22Rv1 (cell line): ENCODE data around the gene PLRG1.
"Not testable (repeated sequence)": the region's sequence is repeated elsewhere in the genome, so short reads cannot be mapped to it uniquely, and the experiment has no call there.

ENCODE experiments used
- H3K27ac ChIP-seq: fragments of 450-650 bp; 2 replicates; pipeline ENCODE4 v1.5.1; 2017
- ZFX ChIP-seq: fragments of 450-650 bp; IDR thresholded peaks from 2 replicates; pipeline ENCODE4 v1.6.1; 2017; ENCODE audit warnings: antibody characterized with exemption, borderline replicate concordance
- TF ChIP-seq, protein P1 (sequence below): fragments of 450-650 bp; IDR thresholded peaks from 2 replicates; pipeline ENCODE4 v1.5.1; 2017; ENCODE audit warnings: mild to moderate bottlenecking

Gene PLRG1

DNA sequence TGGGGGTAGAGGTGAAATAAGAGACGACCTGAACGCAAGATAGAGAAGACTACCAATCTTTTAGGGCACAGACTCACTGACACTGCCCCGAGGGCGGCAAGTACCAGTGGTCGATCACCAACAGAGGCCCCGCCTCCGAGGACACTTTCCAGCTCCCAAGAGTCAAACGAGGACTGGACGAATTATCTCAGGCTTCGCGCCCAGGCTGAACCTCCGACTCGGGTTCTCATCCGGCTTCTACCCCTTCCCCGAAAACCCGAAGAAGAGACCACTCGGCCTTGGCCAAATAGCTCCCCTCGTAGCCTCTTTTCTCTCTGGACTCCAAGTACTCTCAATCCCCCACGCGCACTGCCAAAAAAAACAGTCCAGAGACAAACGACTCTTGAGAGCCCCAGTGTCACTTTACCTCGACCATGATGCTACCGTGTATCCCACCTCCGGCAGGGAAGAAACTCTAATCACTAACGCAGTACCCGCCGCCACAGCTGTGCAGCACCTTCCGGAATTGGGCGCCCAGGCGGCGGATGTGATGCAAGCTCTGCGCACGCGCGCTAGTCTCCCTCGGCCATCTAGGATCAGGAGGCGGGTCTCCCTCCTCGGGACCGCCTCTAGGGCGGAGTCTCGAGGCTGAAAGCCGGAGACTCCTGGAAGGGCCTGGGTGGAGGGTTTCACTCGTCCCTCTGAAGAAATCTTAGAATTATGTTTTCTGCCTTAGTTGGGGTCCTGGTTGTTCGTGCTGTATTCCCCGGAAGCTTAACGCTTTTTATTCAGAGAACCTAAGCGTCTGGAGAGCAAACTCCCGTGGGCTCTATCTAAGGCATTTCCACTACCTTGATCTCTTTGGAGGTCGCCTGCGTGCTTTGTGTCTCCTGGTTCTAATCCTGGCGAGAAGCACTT is at the start of gene PLRG1:
TSS of gene PLRG1 (minus strand) at position 507 of the 897 bp plus-strand sequence. CDS start at position 415, 92 bp downstream.
- TF ChIP-seq, protein P1, sequence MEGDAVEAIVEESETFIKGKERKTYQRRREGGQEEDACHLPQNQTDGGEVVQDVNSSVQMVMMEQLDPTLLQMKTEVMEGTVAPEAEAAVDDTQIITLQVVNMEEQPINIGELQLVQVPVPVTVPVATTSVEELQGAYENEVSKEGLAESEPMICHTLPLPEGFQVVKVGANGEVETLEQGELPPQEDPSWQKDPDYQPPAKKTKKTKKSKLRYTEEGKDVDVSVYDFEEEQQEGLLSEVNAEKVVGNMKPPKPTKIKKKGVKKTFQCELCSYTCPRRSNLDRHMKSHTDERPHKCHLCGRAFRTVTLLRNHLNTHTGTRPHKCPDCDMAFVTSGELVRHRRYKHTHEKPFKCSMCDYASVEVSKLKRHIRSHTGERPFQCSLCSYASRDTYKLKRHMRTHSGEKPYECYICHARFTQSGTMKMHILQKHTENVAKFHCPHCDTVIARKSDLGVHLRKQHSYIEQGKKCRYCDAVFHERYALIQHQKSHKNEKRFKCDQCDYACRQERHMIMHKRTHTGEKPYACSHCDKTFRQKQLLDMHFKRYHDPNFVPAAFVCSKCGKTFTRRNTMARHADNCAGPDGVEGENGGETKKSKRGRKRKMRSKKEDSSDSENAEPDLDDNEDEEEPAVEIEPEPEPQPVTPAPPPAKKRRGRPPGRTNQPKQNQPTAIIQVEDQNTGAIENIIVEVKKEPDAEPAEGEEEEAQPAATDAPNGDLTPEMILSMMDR: no peak
- TF ChIP-seq ZFX: no peak

DNA sequence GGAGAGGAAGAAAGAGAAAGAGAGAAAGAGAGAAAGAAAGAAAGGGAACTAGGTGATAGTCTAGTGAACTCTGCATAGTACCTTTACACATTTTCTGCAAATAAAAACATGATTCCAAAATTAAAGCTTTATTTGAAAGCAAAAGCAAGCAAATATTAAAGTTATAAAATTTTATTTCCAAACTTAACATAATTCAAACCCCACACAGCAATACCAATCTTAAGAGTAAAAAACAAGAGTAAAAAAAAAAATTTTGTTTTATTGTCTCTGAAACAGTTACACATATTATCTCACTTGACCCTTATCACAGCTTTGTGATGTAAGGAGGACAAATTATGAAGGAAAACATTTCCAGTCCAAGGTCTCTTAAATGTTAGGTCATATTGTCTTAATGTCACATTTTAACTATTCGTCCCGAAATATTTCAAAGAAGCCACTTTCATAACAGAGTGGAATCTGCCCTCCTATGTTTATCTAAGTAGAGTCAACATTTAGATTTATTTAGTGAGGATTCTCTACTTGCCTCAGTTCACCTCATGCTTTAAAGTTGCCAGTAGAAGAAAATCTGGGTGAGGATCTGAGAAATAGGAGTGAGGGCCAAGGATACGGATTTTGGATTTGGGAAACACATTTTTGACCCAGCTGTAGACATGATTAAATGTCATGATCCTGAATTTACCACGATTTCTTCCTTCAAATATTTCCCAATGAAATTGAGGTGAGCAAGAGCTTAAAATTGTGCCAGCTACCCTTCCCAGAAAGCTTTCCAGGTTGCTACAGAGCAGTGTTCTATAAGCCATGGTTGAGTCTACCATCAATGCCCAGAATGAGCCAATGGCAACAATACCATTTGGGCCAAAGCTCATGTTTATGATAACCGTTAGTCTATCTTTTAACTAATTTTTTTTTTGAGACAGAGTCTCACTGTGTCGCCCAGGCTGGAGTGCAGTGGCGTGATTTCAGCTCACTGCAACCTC is 47.9 kb upstream of the PLRG1 start:
- TF ChIP-seq ZFX: no peak
- TF ChIP-seq, protein P1: no peak
- H3K27ac ChIP-seq: no peak overlapping the region

More for the DNA sequence above, at the start of gene PLRG1:
- H3K27ac ChIP-seq: peak within 1 kb of the TSS; percentile 64

DNA sequence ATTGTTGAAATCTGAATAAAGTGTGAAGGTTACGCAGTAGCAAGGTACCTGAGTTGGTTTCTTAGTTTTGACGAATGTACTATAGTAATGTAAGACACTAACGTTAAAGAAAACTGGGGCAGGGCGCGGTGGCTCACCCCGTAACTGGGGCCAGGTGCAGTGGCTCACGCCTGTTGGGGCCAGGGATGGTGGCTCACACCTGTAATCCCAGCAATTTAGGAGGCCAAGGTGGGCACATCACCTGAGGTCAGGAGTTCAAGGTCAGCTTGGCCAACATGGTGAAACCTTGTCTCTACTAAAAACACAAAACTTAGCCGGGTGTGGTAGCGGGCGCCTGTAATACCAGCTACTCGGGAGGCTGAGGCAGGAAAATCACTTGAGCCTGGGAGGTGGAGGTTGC is 47.1 kb upstream of the PLRG1 start:
- H3K27ac ChIP-seq: not testable (repeated sequence)

DNA sequence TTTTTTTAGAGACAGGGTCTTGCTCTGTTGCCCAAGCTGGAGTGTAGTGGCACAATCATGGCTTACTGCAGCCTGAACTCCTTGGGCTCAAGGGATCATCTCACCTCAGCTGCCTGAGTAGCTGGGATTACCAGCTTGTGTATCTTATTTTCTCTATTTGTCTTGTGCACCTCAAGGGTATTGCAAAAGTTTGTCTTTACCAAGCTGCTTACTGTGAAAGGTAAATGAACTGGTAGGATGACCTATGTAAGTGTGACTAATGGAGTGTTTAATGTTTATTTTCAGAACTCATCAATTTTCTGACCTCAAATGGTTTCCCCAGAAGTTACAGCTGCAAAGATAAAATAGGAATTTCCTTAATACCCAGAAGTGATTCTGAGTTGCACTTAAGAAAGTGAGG is 45.6 kb upstream of the PLRG1 start:
- no peak overlapping the region for H3K27ac ChIP-seq
- TF ChIP-seq, protein P1: no peak

DNA sequence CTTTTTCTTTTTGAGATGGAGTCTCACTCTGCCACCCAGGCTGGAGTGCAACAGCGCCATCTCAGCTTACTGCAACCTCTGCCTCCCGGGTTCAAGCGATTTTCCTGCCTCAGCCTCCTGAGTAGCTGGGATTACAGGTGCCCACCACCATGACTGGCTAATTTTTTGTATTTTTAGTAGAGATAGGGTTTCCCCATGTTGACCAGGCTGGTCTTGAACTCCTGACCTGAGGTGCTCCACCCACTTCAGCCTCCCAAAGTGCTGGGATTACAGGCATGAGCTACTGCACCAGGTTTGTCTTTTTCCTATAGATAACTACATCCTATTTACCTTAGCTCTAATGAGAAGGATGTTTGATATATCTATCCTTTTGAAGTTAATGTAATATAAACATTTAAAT is 44.1 kb upstream of the PLRG1 start:
- H3K27ac ChIP-seq: not testable (repeated sequence)
- TF ChIP-seq, protein P1: peak; percentile 23; the same call in 1 of the 2 replicates

DNA sequence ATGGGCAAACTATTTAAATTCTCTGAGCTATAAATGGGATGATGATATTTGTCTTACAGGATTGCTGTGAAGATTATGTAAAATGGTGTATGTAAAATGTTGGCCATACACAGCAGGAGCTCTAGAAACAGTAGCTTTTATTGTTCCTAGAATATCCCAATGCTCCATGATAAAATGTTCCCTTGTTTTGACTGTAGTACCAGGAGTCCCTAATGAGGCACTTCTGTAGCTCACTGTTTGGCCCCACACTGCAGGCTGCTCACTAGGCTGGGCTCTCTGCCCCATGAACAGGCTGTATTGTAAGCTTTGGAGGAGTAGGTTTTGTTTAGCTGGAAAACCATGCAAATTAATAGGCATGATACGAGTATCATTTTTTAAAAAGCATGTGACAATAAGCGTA is 43.7 kb upstream of the PLRG1 start:
- TF ChIP-seq ZFX: no peak
- TF ChIP-seq, protein P1: no peak
- H3K27ac ChIP-seq: no peak overlapping the region

DNA sequence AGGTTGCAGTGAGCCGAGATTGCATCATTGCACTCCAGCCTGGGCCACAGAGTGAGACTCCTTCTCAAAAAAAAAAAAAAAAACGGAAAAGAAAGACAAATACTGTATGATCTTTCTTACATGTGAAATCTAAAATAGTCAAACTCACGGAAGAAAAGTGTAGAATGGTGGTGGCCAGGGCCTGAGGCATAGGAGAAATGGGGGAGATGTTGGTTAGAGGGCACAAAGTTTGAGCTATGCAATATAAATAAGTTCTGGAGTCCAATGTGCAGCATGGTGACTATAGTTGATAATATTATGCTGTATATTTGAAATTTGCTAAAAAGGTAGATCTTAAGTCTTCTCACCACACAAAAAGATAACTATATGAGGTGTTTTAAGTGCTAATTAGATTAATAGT is 41.7 kb upstream of the PLRG1 start:
- H3K27ac ChIP-seq: no peak overlapping the region
- TF ChIP-seq, protein P1: no peak
- no peak for TF ChIP-seq ZFX
